Measurements from ENCODE around the gene CRACR2A. TPM values are rescaled to one million over a fixed set of nuclear protein-coding genes. Genes with fewer than 3 reads are reported as not detected.

Gene CRACR2A
- total RNA-seq, 1 donor = 9.5 TPM

DNA sequence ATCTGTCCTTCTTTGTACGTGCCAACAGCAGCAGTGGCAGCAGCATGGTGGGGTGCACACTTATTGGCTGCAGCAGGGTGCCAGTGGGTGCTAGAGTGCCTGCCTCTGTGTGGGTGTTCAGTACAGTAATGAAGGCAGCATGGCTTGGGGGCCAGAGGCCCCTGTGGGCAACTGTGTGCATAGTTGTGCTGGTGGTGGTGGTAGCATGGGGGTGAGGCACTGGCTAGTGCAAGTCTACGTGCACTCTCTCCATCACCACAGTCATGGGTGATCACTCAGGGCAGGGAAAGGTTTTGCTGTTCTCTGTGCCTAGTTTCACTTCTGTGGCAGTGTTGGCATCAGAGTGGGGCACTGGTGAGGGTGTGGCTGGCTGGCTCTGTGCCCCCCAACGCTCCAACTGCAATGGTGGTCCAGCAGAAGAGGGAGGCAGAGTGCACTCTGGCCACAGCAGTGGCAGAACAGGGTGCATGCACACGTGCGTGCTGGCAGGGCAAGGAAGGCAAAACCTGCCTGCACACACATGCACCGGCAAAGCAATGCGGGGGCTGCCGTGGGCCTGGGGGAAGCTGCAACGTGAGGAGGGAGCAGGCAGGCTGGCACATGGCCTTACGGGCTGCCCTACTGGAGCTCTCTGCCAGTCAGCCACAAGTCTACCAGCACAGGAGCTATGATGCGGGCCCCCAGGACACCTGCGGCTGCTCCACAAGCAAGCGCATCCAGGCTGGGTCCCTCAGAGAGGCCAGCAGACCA is 60.1 kb downstream of the CRACR2A start:
- no peak for DNase-seq (ENCODE audit: low read depth)
- H3K4me3 ChIP-seq (ENCODE audit: low read depth, low read length) = no peak overlapping the region
- TF ChIP-seq, protein P1, sequence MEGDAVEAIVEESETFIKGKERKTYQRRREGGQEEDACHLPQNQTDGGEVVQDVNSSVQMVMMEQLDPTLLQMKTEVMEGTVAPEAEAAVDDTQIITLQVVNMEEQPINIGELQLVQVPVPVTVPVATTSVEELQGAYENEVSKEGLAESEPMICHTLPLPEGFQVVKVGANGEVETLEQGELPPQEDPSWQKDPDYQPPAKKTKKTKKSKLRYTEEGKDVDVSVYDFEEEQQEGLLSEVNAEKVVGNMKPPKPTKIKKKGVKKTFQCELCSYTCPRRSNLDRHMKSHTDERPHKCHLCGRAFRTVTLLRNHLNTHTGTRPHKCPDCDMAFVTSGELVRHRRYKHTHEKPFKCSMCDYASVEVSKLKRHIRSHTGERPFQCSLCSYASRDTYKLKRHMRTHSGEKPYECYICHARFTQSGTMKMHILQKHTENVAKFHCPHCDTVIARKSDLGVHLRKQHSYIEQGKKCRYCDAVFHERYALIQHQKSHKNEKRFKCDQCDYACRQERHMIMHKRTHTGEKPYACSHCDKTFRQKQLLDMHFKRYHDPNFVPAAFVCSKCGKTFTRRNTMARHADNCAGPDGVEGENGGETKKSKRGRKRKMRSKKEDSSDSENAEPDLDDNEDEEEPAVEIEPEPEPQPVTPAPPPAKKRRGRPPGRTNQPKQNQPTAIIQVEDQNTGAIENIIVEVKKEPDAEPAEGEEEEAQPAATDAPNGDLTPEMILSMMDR (IDR thresholded peaks at IDR 0.05; ENCODE audit: insufficient read depth, low read depth, low read length) = no peak

DNA sequence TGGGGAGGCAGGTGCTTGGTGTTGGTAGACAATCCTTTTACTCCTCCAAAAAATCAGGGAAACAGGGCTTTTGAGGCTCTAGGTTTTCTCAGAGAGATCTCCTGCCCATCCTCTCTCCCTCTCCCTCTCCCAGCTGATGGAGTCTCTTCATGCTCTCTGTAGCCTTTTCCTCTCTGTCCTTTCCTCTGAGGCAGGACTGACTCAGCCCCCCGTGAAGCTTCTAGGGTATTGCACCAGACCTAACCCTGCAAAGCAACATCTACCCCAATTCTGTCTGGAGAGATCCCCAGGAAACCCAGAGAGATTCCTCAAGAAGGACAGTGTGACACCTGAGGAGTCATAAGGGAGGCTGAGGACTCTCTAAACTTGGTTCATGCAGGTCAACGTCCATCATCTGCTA is 66.4 kb downstream of the CRACR2A start:
- TF ChIP-seq, protein P1 (IDR thresholded peaks at IDR 0.05; ENCODE audit: insufficient read depth, low read depth, low read length) = no peak
- DNase-seq (ENCODE audit: low read depth) = no peak
- H3K4me3 ChIP-seq (ENCODE audit: low read depth, low read length) = no peak overlapping the region

DNA sequence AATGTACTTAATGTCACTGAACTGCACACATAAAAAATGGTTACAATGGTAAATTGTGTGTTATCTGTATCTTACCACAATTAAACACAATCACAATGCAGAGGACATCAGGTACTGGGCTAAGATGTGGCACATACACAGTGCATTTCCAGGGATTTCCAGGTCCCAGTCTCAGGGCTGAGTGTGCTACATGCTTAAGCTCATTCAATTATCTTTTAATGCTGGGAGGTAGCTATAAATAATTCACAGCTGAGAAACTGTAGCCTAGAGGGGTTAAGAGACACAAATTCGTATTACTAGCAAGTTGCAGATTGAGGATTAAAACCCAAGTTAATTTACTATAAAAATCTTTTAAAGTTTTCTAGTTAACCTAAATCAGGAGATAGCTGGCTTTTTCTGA is 67.1 kb downstream of the CRACR2A start:
- H3K4me3 ChIP-seq (ENCODE audit: low read depth, low read length) = no peak overlapping the region
- no peak for DNase-seq (ENCODE audit: low read depth)
- TF ChIP-seq, protein P1 (IDR thresholded peaks at IDR 0.05; ENCODE audit: insufficient read depth, low read depth, low read length) = no peak

DNA sequence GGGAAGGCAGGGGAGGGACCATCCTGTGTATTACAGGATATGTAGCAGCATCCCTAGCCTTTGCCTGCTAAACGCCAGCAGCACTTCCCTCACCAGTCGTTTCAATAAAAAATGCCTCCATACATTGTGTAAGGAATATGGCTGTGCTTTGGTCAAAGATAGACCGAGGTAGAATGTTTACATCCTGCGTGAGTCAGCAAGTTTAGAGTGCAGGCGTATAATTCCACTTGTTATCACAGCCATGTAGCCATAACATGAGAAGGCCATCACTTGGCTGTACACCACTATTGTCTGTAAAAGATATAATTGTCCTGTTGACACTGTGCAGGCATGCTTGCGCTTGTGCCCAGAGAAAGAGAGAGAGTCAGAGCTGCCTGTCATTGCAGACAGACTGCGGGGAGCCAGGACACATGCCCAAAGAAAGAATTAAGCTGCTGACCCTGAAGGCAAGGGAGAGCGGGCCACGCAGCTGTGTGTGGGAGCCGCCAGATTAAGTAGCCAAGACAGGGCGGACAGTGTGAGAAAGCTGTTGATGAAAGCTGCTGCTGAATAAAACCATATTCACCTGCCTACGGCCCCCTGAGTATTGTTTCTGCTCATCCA is 68.4 kb downstream of the CRACR2A start:
- no peak overlapping the region for H3K4me3 ChIP-seq (ENCODE audit: low read depth, low read length)
- DNase-seq (ENCODE audit: low read depth) = peak; percentile 47
- TF ChIP-seq, protein P1 (IDR thresholded peaks at IDR 0.05; ENCODE audit: insufficient read depth, low read depth, low read length) = no peak

DNA sequence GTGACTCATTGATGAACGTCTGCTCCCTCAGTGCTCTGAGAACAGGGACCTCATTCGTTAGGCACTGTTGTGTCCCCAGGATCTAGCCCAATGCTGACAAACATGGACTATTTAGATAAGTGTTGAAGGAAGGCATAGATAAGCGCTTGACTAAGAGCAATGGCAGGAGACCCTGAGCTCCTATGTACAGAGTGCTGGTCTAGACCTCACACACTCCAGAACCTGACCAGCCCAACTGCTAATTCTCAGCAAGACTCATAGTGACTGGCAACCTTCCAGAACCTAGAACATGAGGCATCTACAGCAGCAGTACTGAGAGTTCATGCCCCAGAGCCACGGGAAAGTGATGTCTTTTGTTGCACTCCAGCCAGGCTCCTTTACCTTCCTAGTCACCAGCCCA is 69.2 kb downstream of the CRACR2A start:
- TF ChIP-seq, protein P1 (IDR thresholded peaks at IDR 0.05; ENCODE audit: insufficient read depth, low read depth, low read length) = no peak
- H3K4me3 ChIP-seq (ENCODE audit: low read depth, low read length) = no peak overlapping the region
- peak; percentile 23 for DNase-seq (ENCODE audit: low read depth)

GRCh38 chr12:3681595-3682061 is 71.3 kb downstream of the CRACR2A start:
- DNase-seq (ENCODE audit: low read depth) = no peak
- no peak overlapping the region for H3K4me3 ChIP-seq (ENCODE audit: low read depth, low read length)
- TF ChIP-seq, protein P1 (IDR thresholded peaks at IDR 0.05; ENCODE audit: insufficient read depth, low read depth, low read length) = no peak
